DND-41 (cell line): ENCODE results near the gene CEACAM5.

Source experiments
- CTCF ChIP-seq: IDR thresholded peaks from 2 replicates; pipeline ENCODE4 v1.5.1; 2012; ENCODE audit warnings: borderline replicate concordance, low read length, moderate library complexity, mild to moderate bottlenecking; ENCODE audit not compliant: poor library complexity, severe bottlenecking; ENCODE audit errors: extremely low read depth
- EZH2 ChIP-seq: IDR thresholded peaks from 3 replicates; pipeline ENCODE4 v1.6.1; 2012; ENCODE audit warnings: borderline replicate concordance, low read depth, mild to moderate bottlenecking, moderate library complexity, low read length, inconsistent platforms; ENCODE audit not compliant: severe bottlenecking

GRCh38 chr19:41711376-41712261 lies 3.2 kb downstream of the CEACAM5 start:
- no peak for TF ChIP-seq CTCF
- TF ChIP-seq EZH2 = no peak
